Left ventricle myocardium superior (tissue), 1 donor: ENCODE data around the gene TMC1. TPM values are rescaled to one million over a fixed set of nuclear protein-coding genes. Genes with fewer than 3 reads are reported as not detected.
"Not testable (repeated sequence)": the region's sequence is repeated elsewhere in the genome, so short reads cannot be mapped to it uniquely, and the experiment has no call there.

Source experiments
- ATAC-seq: fragments of 200-7000 bp; cut with Tn5 transposase; one replicate; pipeline ENCODE4 v1.9.1; 2020; ENCODE audit warnings: mild to moderate bottlenecking, moderate library complexity
- DNase-seq: peaks from one replicate; pipeline ENCODE4 v3.0.0-alpha.2; 2020
- intact Hi-C: fragments of 100-400 bp; cut with micrococcal nuclease; formaldehyde crosslinking; loops from one replicate; pipeline ENCODE4 v1.11.0; 2022
- total RNA-seq: library from RNA; stranded (reverse); fragmentation: NEBNext Ultra II Directional; extraction: Animal tissue kit (Norgen Biotek cat#: 25700); gene quantifications from one replicate; pipeline ENCODE4 v1.2.1, GENCODE V29; 2021
- donor health status: DM: no; HTN: yes; CAD: no; lungs with severe emphysema.

TMC1 gene
- total RNA-seq, 1 donor from 2014 or later: not detected

- DNase-seq, intact Hi-C loops, ATAC-seq: not testable (repeated sequence)
These were observed 397 bp upstream of the TMC1 start for GRCh38 chr9:72521011-72521410.

GRCh38 chr9:72524820-72525540 is 3.6 kb downstream of the TMC1 start:
- intact Hi-C loops: no loop called here
- ATAC-seq (peak; percentile 65), DNase-seq (no peak)

GRCh38 chr9:72526901-72527800 is 5.7 kb downstream of the TMC1 start:
- intact Hi-C loops: no loop called here
- DNase-seq (peak; percentile 61), ATAC-seq (peak; percentile 96)

- intact Hi-C loops: no loop called here
- ATAC-seq: no peak
- DNase-seq: no peak
These were observed 6.4 kb downstream of the TMC1 start for GRCh38 chr9:72527801-72528195.

GRCh38 chr9:72529531-72529930 is 8.1 kb downstream of the TMC1 start:
- no peak for ATAC-seq
- DNase-seq: no peak
- intact Hi-C loops: no loop called here

GRCh38 chr9:72533322-72533721 is 11.9 kb downstream of the TMC1 start:
- DNase-seq (no peak), ATAC-seq (no peak)
- intact Hi-C loops: no loop called here

GRCh38 chr9:72534931-72535330 is 13.5 kb downstream of the TMC1 start:
- no peak for ATAC-seq
- intact Hi-C loops: no loop called here

GRCh38 chr9:72537011-72537545 is 15.7 kb downstream of the TMC1 start:
- intact Hi-C loops: no loop called here
- ATAC-seq: no peak
- DNase-seq: no peak

More at GRCh38 chr9:72534931-72535330, 13.5 kb downstream of the TMC1 start:
- no peak for DNase-seq

- DNase-seq (no peak), ATAC-seq (no peak)
- intact Hi-C loops: no loop called here
These were observed 16.3 kb downstream of the TMC1 start for GRCh38 chr9:72537671-72538070.

GRCh38 chr9:72538921-72539702 is 17.7 kb downstream of the TMC1 start:
- intact Hi-C loops: no loop called here
- no peak for DNase-seq
- no peak for ATAC-seq

GRCh38 chr9:72539824-72540347 is 18.5 kb downstream of the TMC1 start:
- intact Hi-C loops: no loop called here
- DNase-seq (no peak), ATAC-seq (no peak)

GRCh38 chr9:72540348-72540873 is 19.0 kb downstream of the TMC1 start:
- intact Hi-C loops: no loop called here
- ATAC-seq: no peak

GRCh38 chr9:72542537-72542833 is 21.1 kb downstream of the TMC1 start:
- ATAC-seq, DNase-seq, intact Hi-C loops: not testable (repeated sequence)

More at GRCh38 chr9:72540348-72540873, 19.0 kb downstream of the TMC1 start:
- DNase-seq: no peak

GRCh38 chr9:72542917-72543316 is 21.5 kb downstream of the TMC1 start:
- intact Hi-C loops: no loop called here
- DNase-seq (no peak), ATAC-seq (no peak)

GRCh38 chr9:72551306-72551705 is 29.9 kb downstream of the TMC1 start:
- DNase-seq (no peak), ATAC-seq (no peak)
- intact Hi-C loops: no loop called here

GRCh38 chr9:72552356-72552755 is 30.9 kb downstream of the TMC1 start:
- ATAC-seq: no peak
- DNase-seq: no peak
- intact Hi-C loops: no loop called here

- ATAC-seq (no peak), DNase-seq (no peak)
- intact Hi-C loops: no loop called here
These were observed 32.8 kb downstream of the TMC1 start for GRCh38 chr9:72554221-72554641.

GRCh38 chr9:72557549-72557948 is 36.1 kb downstream of the TMC1 start:
- DNase-seq: no peak
- intact Hi-C loops: no loop called here
- no peak for ATAC-seq

GRCh38 chr9:72560086-72560485 is 38.7 kb downstream of the TMC1 start:
- ATAC-seq (no peak), DNase-seq (no peak)
- intact Hi-C loops: no loop called here
